Activated T-helper 2 cell treated with anti-CD3 and anti-CD28 coated beads, Interferon-gamma antibody, Interleukin-2, Interleukin-4, amounts not matched to agents 10 μg/mL and 5 μg/mL and 100 μg/mL, durations not matched to agents 14 hours and 24 hours and 36 hours (primary cell): ENCODE measurements around the gene BLCAP. TPM values are rescaled to one million over a fixed set of nuclear protein-coding genes. Genes with fewer than 3 reads are reported as not detected.
"Not testable (repeated sequence)": the region's sequence is repeated elsewhere in the genome, so short reads cannot be mapped to it uniquely, and the experiment has no call there.

Source experiments
- DNase-seq: peaks from one replicate; pipeline ENCODE4 v3.0.0; 2021; ENCODE audit warnings: low spot score
- H3K27ac Mint-ChIP-seq: one replicate; pipeline ENCODE4 v1.8.0; 2021; ENCODE audit warnings: mixed read lengths
- H3K27me3 Mint-ChIP-seq: one replicate; pipeline ENCODE4 v1.8.0; 2021; ENCODE audit warnings: low read depth, mixed read lengths
- H3K36me3 Mint-ChIP-seq: one replicate; pipeline ENCODE4 v1.8.0; 2021; ENCODE audit warnings: low read depth, mixed read lengths
- H3K4me1 Mint-ChIP-seq: one replicate; pipeline ENCODE4 v1.8.0; 2021; ENCODE audit warnings: low read depth, mixed read lengths
- H3K4me3 Mint-ChIP-seq: one replicate; pipeline ENCODE4 v1.8.0; 2021; ENCODE audit warnings: low read depth, mild to moderate bottlenecking, moderate library complexity, mixed read lengths
- H3K9me3 Mint-ChIP-seq: one replicate; pipeline ENCODE4 v1.8.0; 2021; ENCODE audit warnings: mixed read lengths
- intact Hi-C: fragments of 100-400 bp; cut with micrococcal nuclease; formaldehyde crosslinking; loops from one replicate; pipeline ENCODE4 v1.15.1; 2023
- total RNA-seq: library from RNA; stranded (reverse); gene quantifications from 2 replicates; pipeline ENCODE4 v1.2.3, GENCODE V29; 2022

BLCAP gene
- total RNA-seq, 1 donor from 2014 or later, result 24.2 TPM

GRCh38 chr20:37550101-37550920, 22.6 kb upstream of the BLCAP start:
- H3K4me1 Mint-ChIP-seq, intact Hi-C loops: not testable (repeated sequence)

GRCh38 chr20:37547912-37548311, 20.2 kb upstream of the BLCAP start:
- no peak overlapping the region for H3K4me3 Mint-ChIP-seq
- H3K4me1 Mint-ChIP-seq, result peaks cover 4% of the 10 kb centered on the region
- H3K9me3 Mint-ChIP-seq, result no peaks in the 10 kb centered on the region
- H3K27ac Mint-ChIP-seq, result no peak overlapping the region
- no peak for DNase-seq
- intact Hi-C loops, result no loop called here
- peaks cover 21% of the 10 kb centered on the region for H3K27me3 Mint-ChIP-seq
- H3K36me3 Mint-ChIP-seq, result no peaks in the 10 kb centered on the region

More at GRCh38 chr20:37550101-37550920, 22.6 kb upstream of the BLCAP start:
- peaks cover 18% of the 10 kb centered on the region for H3K27me3 Mint-ChIP-seq
- not testable (repeated sequence) for H3K36me3 Mint-ChIP-seq, H3K9me3 Mint-ChIP-seq, H3K27ac Mint-ChIP-seq, DNase-seq, H3K4me3 Mint-ChIP-seq

DNA sequence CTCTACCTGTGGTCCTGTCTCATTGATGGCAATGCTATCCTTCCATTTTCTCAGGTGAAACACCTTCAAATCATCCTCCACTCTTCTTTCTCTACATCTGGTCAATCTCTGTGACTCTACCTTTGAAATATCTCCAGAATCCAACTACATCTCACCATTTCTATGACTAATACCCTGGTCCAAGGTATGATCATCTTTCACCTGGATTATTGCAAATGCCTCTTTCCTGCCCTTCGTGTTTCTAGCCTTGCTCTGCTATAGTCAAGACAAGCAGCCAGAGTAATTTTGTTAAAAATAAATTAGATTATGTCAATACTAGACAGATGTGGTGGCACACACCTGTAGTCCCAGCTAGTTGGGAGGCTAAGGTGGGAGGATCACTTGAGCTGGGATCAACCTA, 17.8 kb upstream of the BLCAP start:
- DNase-seq, result no peak
- Mint-ChIP-seq H3K4me3 (no peak overlapping the region), H3K4me1 (no peaks in the 10 kb centered on the region), H3K36me3 (no peaks in the 10 kb centered on the region), H3K27me3 (peaks cover 7% of the 10 kb centered on the region), H3K27ac (no peak overlapping the region), H3K9me3 (no peaks in the 10 kb centered on the region)
- intact Hi-C loops, result no loop called here

DNA sequence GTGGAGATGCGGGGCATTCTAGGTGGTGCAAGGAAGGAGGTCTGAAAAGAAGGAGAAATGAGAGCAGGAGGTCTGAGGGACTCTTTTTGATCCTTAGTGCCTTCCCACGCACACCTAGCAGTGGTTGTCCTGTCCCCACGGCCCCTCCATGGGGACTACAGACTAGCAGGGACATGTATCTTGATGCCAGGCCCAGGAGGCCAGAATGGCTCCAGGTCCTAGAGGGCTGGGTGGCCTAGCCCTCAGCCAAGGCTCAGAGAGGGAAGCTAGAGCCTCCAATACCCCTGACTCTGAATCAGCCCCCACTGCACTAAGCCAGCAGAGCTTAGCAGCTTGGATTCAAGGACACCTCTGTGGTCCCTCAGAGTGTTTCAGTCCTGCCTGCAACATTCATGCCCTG, 16.7 kb upstream of the BLCAP start:
- Mint-ChIP-seq H3K27me3 (peaks cover 9% of the 10 kb centered on the region), H3K4me3 (no peak overlapping the region), H3K4me1 (no peaks in the 10 kb centered on the region), H3K27ac (no peak overlapping the region), H3K9me3 (no peaks in the 10 kb centered on the region), H3K36me3 (no peaks in the 10 kb centered on the region)
- intact Hi-C loops, result no loop called here
- no peak for DNase-seq

GRCh38 chr20:37543828-37544227, 16.2 kb upstream of the BLCAP start:
- DNase-seq, result no peak
- Mint-ChIP-seq H3K4me3 (no peak overlapping the region), H3K4me1 (no peaks in the 10 kb centered on the region), H3K27me3 (peaks cover 9% of the 10 kb centered on the region), H3K27ac (no peak overlapping the region), H3K9me3 (no peaks in the 10 kb centered on the region), H3K36me3 (no peaks in the 10 kb centered on the region)
- intact Hi-C loops, result no loop called here

- no peaks in the 10 kb centered on the region for H3K4me1 Mint-ChIP-seq
- H3K36me3 Mint-ChIP-seq, result no peaks in the 10 kb centered on the region
- H3K27me3 Mint-ChIP-seq, result peaks cover 13% of the 10 kb centered on the region
- H3K4me3 Mint-ChIP-seq, result no peak overlapping the region
- DNase-seq, result no peak
- H3K27ac Mint-ChIP-seq, result no peak overlapping the region
- intact Hi-C loops, result no loop called here
- no peaks in the 10 kb centered on the region for H3K9me3 Mint-ChIP-seq
Observed at GRCh38 chr20:37542281-37542680, 14.6 kb upstream of the BLCAP start.

- Mint-ChIP-seq H3K4me1 (no peaks in the 10 kb centered on the region), H3K27ac (no peak overlapping the region), H3K36me3 (no peaks in the 10 kb centered on the region), H3K4me3 (no peak overlapping the region), H3K9me3 (no peaks in the 10 kb centered on the region), H3K27me3 (peaks cover 18% of the 10 kb centered on the region)
- intact Hi-C loops, result no loop called here
- no peak for DNase-seq
Observed at GRCh38 chr20:37541326-37541725, 13.7 kb upstream of the BLCAP start.

DNA sequence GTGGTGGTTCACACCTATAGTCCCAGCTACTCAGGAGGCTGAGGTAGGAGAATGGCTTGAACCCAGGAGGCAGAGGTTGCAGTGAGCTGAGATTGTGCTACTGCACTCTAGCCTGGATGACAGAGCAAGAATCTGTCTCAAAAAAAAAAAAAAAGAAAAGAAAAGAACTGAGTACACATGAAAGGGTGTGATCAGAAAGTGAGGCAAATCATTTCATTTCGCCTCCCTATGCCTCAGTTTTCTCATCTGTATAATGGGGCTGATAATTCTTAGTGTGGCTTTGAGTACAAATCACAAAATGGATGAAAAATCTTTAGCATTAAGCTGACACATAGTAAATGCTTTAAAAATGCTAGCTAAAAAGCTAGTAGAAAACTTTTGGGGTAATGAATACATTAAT, 13.2 kb upstream of the BLCAP start:
- H3K4me1 Mint-ChIP-seq, H3K9me3 Mint-ChIP-seq, DNase-seq, H3K36me3 Mint-ChIP-seq, H3K27ac Mint-ChIP-seq, intact Hi-C loops, H3K4me3 Mint-ChIP-seq: not testable (repeated sequence)
- H3K27me3 Mint-ChIP-seq, result peaks cover 18% of the 10 kb centered on the region

GRCh38 chr20:37540001-37540400, 12.3 kb upstream of the BLCAP start:
- intact Hi-C loops, result no loop called here
- H3K4me1 Mint-ChIP-seq, result no peaks in the 10 kb centered on the region

DNA sequence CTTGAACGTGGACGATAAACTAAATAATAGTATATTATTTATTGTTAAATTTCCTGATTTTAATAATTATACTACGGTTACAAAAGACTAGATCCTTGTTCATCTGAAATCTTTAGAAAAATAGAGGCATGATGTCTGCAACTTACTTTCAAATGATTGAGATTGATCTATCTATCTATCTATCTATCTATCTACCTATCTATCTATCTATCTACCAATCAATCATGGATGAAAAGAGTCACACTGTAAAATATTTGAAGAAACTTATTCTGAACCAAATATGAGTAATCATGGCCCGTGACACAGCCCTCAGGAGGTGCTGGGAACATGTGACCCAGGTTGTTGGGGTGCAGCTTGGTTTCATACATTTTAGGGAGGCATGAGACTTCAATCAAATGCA, 11.7 kb upstream of the BLCAP start:
- Mint-ChIP-seq H3K27ac (no peak overlapping the region), H3K36me3 (no peaks in the 10 kb centered on the region), H3K27me3 (peaks cover 15% of the 10 kb centered on the region), H3K4me3 (no peak overlapping the region), H3K4me1 (peaks cover 4% of the 10 kb centered on the region), H3K9me3 (no peaks in the 10 kb centered on the region)
- intact Hi-C loops, result no loop called here
- no peak for DNase-seq

More at GRCh38 chr20:37540001-37540400, 12.3 kb upstream of the BLCAP start:
- DNase-seq, result no peak
- Mint-ChIP-seq H3K36me3 (no peaks in the 10 kb centered on the region), H3K27me3 (peaks cover 15% of the 10 kb centered on the region), H3K9me3 (no peaks in the 10 kb centered on the region), H3K27ac (no peak overlapping the region), H3K4me3 (no peak overlapping the region)

DNA sequence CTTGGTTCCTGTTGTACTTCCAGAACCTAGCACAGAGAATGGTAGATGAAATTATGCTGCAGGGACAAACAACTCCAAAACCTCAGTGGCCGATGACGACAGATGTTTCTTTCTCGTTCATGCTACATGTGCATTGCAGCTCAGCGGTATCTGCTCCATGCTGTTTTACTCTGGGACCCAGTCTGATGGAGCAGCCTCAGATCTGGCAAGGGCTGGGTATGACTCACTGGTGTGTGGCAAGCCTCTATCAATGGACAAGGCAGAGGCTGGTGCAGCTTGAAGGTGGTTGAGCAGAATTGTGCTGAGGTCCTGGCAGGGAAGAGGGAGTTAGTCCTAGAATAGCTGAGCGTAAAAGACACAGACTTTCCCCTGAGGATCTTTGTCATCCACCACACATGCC, 10.3 kb upstream of the BLCAP start:
- DNase-seq, result no peak
- intact Hi-C loops, result no loop called here
- H3K4me1 Mint-ChIP-seq, result peaks cover 6% of the 10 kb centered on the region
- no peak overlapping the region for H3K27ac Mint-ChIP-seq
- H3K9me3 Mint-ChIP-seq, result no peaks in the 10 kb centered on the region
- H3K4me3 Mint-ChIP-seq, result no peak overlapping the region
- H3K36me3 Mint-ChIP-seq, result no peaks in the 10 kb centered on the region
- peaks cover 11% of the 10 kb centered on the region for H3K27me3 Mint-ChIP-seq

DNA sequence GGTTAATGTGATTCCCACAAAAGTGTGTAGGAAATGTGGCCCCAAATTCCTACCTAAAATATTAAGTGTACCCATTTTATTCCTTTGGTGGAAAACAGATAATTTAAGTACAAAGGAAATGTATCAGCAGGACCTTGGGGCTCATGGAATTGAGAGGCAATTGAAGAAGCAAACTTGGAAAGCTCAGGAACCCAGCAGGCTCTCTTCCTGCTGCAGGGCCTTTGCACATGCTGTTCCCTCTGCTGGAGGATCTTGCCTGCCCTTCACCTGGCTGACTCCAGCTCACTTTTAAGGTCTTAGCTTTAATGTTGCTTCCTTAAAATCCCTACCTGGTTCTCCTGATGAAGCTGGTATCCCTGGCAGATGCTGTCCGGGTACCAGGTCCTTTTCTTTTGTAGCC, 9.8 kb upstream of the BLCAP start:
- H3K4me3 Mint-ChIP-seq, result no peak overlapping the region
- H3K27ac Mint-ChIP-seq, result no peak overlapping the region
- intact Hi-C loops, result no loop called here
- H3K9me3 Mint-ChIP-seq, result no peaks in the 10 kb centered on the region
- DNase-seq, result no peak
- no peaks in the 10 kb centered on the region for H3K36me3 Mint-ChIP-seq
- H3K27me3 Mint-ChIP-seq, result peaks cover 11% of the 10 kb centered on the region
- H3K4me1 Mint-ChIP-seq, result peaks cover 6% of the 10 kb centered on the region

GRCh38 chr20:37535443-37536132, 7.9 kb upstream of the BLCAP start:
- peaks cover 6% of the 10 kb centered on the region for H3K4me1 Mint-ChIP-seq
- no peak for DNase-seq
- H3K27ac Mint-ChIP-seq, result no peak overlapping the region
- intact Hi-C loops, result no loop called here
- H3K36me3 Mint-ChIP-seq, result no peaks in the 10 kb centered on the region
- H3K27me3 Mint-ChIP-seq, result peaks cover 11% of the 10 kb centered on the region
- no peak overlapping the region for H3K4me3 Mint-ChIP-seq
- H3K9me3 Mint-ChIP-seq, result no peaks in the 10 kb centered on the region
